Smooth muscle cell (in vitro differentiated cells): Measurements from ENCODE around the gene PSMA6. TPM values are rescaled to one million over a fixed set of nuclear protein-coding genes. Genes with fewer than 3 reads are reported as not detected.
A peak's percentile ranks its signal among the peaks of the same experiment; 100 is the strongest.

Experiments used
- DNase-seq: peaks from one replicate; lab custom pipeline; 2025; ENCODE audit not compliant: unreplicated experiment; lab: John Stamatoyannopoulos, UW
- H2AFZ ChIP-seq: fragments of 200-600 bp; sonication (generic); 2 replicates; pipeline ENCODE4 v1.6.0; 2016; ENCODE audit warnings: antibody characterized with exemption, low read depth, mild to moderate bottlenecking
- H3F3A ChIP-seq: fragments of 200-600 bp; sonication (generic); 2 replicates; pipeline ENCODE4 v1.6.0; 2017; ENCODE audit warnings: antibody characterized with exemption, low read depth
- H3K27ac ChIP-seq: fragments of 200-600 bp; sonication (generic); 2 replicates; pipeline ENCODE4 v1.5.1; 2016; ENCODE audit warnings: low read depth, mild to moderate bottlenecking
- H3K27me3 ChIP-seq: fragments of 200-600 bp; sonication (generic); 2 replicates; pipeline ENCODE4 v1.6.1; 2016; ENCODE audit warnings: low read depth, mild to moderate bottlenecking
- H3K36me3 ChIP-seq: fragments of 200-600 bp; sonication (generic); 2 replicates; pipeline ENCODE4 v1.5.1; 2016; ENCODE audit warnings: low read depth
- H3K4me1 ChIP-seq: fragments of 200-600 bp; sonication (generic); 2 replicates; pipeline ENCODE4 v1.5.1; 2016; ENCODE audit warnings: low read depth
- H3K4me2 ChIP-seq: fragments of 200-600 bp; sonication (generic); 2 replicates; pipeline ENCODE4 v1.6.0; 2016; ENCODE audit warnings: mild to moderate bottlenecking
- H3K4me3 ChIP-seq: fragments of 200-600 bp; sonication (generic); 2 replicates; pipeline ENCODE4 v1.5.1; 2016; ENCODE audit warnings: mild to moderate bottlenecking
- H3K79me2 ChIP-seq: fragments of 200-600 bp; sonication (generic); 2 replicates; pipeline ENCODE4 v1.6.0; 2016; ENCODE audit warnings: low read depth, mild to moderate bottlenecking
- H3K9ac ChIP-seq: fragments of 200-600 bp; sonication (generic); 2 replicates; pipeline ENCODE4 v1.6.0; 2016; ENCODE audit warnings: low read depth
- H3K9me3 ChIP-seq: fragments of 200-600 bp; sonication (generic); replicated peaks from 2 replicates; pipeline ENCODE4 v1.5.1; 2016; ENCODE audit warnings: low read depth
- H4K20me1 ChIP-seq: fragments of 200-600 bp; sonication (generic); 2 replicates; pipeline ENCODE4 v1.6.0; 2016; ENCODE audit warnings: low read depth
- CTCF ChIP-seq: fragments of 200-600 bp; sonication (generic); IDR thresholded peaks from 2 replicates; pipeline ENCODE4 v1.5.1; 2017; ENCODE audit warnings: borderline replicate concordance, mild to moderate bottlenecking, antibody characterized with exemption; ENCODE audit not compliant: insufficient read depth, poor library complexity, severe bottlenecking
- WGBS: methylation state at CpG from one replicate; pipeline ENCODE4 v1.1.7; 2016; ENCODE audit warnings: low lambda C conversion rate; 5-methylcytosine and 5-hydroxymethylcytosine counted together
- polyA plus RNA-seq: library from polyadenylated mRNA; unstranded; fragments of >200 nt; fragmentation: Nextera tagmentation; extraction: Ambion mirVana; gene quantifications from 2 replicates; pipeline ENCODE4 v1.2.1, GENCODE V29; 2016
- total RNA-seq: library from RNA; depleted of rRNA; stranded (reverse); fragments of >200 nt; gene quantifications from 2 replicates; pipeline ENCODE4 v1.2.3, GENCODE V29; 2014

Gene PSMA6
- total and polyA plus RNA-seq, 2 experiments from 2014 or later = 251 to 315 TPM

DNA sequence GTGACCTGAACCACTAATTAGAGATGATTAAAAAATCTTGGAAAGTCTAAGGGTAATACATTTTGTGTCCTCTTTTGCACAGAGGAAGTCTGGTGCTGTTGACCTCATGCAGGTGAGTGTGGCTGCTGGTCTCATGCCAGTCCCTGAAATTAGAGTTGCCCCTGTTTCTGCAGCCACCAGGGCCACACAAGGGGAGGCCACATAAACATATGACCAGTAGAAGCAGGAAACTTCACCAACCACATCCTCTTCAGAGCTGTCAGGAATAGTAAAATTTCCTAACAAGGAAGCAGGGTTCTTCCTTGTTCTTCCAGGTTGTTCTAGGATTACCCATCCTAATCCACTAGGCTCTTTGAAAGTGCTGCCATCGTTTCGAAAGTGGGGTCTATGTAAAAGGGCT lies 28.3 kb downstream of the PSMA6 start:
- no peak overlapping the region for H3K27ac ChIP-seq
- no peaks in the 10 kb centered on the region for H3K9me3 ChIP-seq
- DNase-seq = no peak
- no peak overlapping the region for H3K4me3 ChIP-seq
- H4K20me1 ChIP-seq = peaks cover 6% of the 10 kb centered on the region
- no peaks in the 10 kb centered on the region for H3K4me1 ChIP-seq
- H3K27me3 ChIP-seq = no peaks in the 10 kb centered on the region
- no peak overlapping the region for H3K4me2 ChIP-seq
- H3K9ac ChIP-seq = no peak overlapping the region
- TF ChIP-seq CTCF = no peak
- 64% methylated on average over 2 of the region's 2 CpGs for WGBS
- H3K79me2 ChIP-seq = no peaks in the 10 kb centered on the region
- H2AFZ ChIP-seq = no peak overlapping the region
- H3K36me3 ChIP-seq = peaks cover 15% of the 10 kb centered on the region
- peaks cover 5% of the 10 kb centered on the region for H3F3A ChIP-seq

- no peak overlapping the region for H3K27ac ChIP-seq
- H3K79me2 ChIP-seq = no peaks in the 10 kb centered on the region
- no peak overlapping the region for H3K4me2 ChIP-seq
- no peak overlapping the region for H2AFZ ChIP-seq
- no peaks in the 10 kb centered on the region for H3K4me1 ChIP-seq
- no peaks in the 10 kb centered on the region for H3K27me3 ChIP-seq
- no peaks in the 10 kb centered on the region for H3F3A ChIP-seq
- WGBS = 100% methylated on average over 1 of the region's 1 CpG
- no peaks in the 10 kb centered on the region for H4K20me1 ChIP-seq
- no peak overlapping the region for H3K4me3 ChIP-seq
- H3K9ac ChIP-seq = no peak overlapping the region
- H3K9me3 ChIP-seq = no peaks in the 10 kb centered on the region
- no peak for TF ChIP-seq CTCF
- no peaks in the 10 kb centered on the region for H3K36me3 ChIP-seq
- DNase-seq = no peak
These were observed 34.2 kb downstream of the PSMA6 start for GRCh38 chr14:35326375-35326774.

DNA sequence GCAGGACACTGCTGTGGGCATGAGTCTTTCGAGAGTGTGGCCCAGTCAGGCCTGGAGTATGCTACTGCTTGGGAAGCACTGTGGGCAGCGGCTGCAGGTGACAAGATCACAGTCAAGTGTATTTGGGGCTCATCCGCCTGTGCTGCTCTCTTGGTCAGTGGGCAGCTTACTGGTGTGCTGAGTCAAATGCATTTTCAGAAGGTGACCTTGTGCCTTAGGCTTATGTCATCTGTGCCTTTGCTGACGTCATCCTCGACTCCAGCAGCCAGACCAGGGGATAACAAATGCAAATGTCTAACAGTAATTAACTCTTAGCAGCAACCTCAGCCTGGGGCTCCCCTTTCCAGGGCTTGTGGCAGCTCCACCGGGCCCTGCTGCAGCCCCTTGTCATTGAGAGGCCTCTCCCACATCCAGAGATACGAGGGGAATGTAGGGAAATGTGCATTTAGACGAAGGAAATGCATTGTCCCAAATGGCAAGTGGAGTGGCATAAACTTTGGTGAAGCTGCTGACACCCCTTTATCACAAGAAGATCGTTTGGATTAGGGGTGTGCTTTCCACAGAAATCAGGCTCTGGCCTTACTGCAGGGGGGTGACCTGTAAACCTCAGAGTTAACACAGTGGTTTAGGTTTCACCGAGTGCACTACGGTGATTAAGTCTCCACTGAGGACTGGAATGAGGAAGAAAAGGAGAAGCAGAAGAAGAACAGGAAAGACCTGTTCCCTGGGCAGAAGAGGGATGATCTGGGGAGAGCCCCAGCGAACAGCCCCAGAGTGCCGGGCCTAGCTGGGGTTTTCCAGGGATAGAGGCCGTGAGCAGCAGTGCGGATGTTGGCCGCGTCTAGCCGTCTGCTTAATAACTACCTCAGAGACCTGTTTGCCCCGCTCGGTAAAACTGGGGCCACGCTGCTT lies 39.7 kb downstream of the PSMA6 start:
- TF ChIP-seq CTCF = no peak
- H3K4me1 ChIP-seq = peaks cover 18% of the 10 kb centered on the region
- H3K79me2 ChIP-seq = no peaks in the 10 kb centered on the region
- H3F3A ChIP-seq = peaks cover 6% of the 10 kb centered on the region
- H4K20me1 ChIP-seq = no peaks in the 10 kb centered on the region
- H3K9me3 ChIP-seq = no peaks in the 10 kb centered on the region
- no peak for DNase-seq
- no peak overlapping the region for H2AFZ ChIP-seq
- peak overlapping the region; percentile 26 for H3K9ac ChIP-seq
- peak overlapping the region; percentile 80 for H3K27ac ChIP-seq
- H3K4me2 ChIP-seq = peak overlapping the region; percentile 37
- no peak overlapping the region for H3K4me3 ChIP-seq
- no peaks in the 10 kb centered on the region for H3K27me3 ChIP-seq
- no peaks in the 10 kb centered on the region for H3K36me3 ChIP-seq
- 50% methylated on average over 21 of the region's 21 CpGs for WGBS
